ENCODE measurements around the gene GNPDA2. TPM values are rescaled to one million over a fixed set of nuclear protein-coding genes. Genes with fewer than 3 reads are reported as not detected.

Gene GNPDA2
- total and polyA plus RNA-seq, 9 of the 15 experiments (the other 6 are each of a cell fraction or from before 2014, with no cell fraction given), result 10.6 to 20.4 (median 13.0) TPM

GRCh38 chr4:44652002-44652401 lies 74.4 kb downstream of the GNPDA2 start:
- ATAC-seq (no peak), FAIRE-seq (no peak), DNase-seq (ENCODE audit: extremely low read depth in 1 of 4, low spot score in 3 of 4) (no peak)
- intact Hi-C loops (cut with micrococcal nuclease) (no loop called here), in situ Hi-C loops (cut with MboI) (no loop called here)
- H3K9me1 ChIP-seq (ENCODE audit: control insufficient read depth, insufficient read depth, low read length), result no peaks in the 10 kb centered on the region
- no peak overlapping the region for H3K4me3 ChIP-seq
- H3K36me3 ChIP-seq (ENCODE audit: control insufficient read depth, insufficient read depth, low read length), result no peaks in the 10 kb centered on the region
- POLR2A ChIA-PET, result no interaction called here
- H3K4me2 ChIP-seq (ENCODE audit: insufficient read depth, low read length), result no peak overlapping the region
- no peaks in the 10 kb centered on the region for H3K27me3 ChIP-seq (ENCODE audit: control insufficient read depth in 2 of 2, insufficient read depth in 2 of 2, low read length in 2 of 2)
- TF ChIP-seq MAX (CRISPR knock-in tag; IDR thresholded peaks at IDR 0.05) (no peak), PHF21A (IDR thresholded peaks at IDR 0.05; ENCODE audit: borderline replicate concordance, low read depth) (no peak), ZNF696 (CRISPR knock-in tag; conservative IDR thresholded peaks at IDR 0.05) (no peak), CBX1 (IDR thresholded peaks at IDR 0.05; ENCODE audit: low read depth) (no peak), MYBL2 (IDR thresholded peaks at IDR 0.05; ENCODE audit: low read depth) (no peak), MYBL2 (CRISPR knock-in tag; IDR thresholded peaks at IDR 0.05; ENCODE audit: borderline replicate concordance) (no peak), NEUROD1 (IDR thresholded peaks at IDR 0.05; ENCODE audit: borderline replicate concordance, low read depth, low read length, partially characterized antibody) (no peak), ZNF431 (CRISPR knock-in tag; IDR thresholded peaks at IDR 0.05) (no peak), ARHGAP35 (IDR thresholded peaks at IDR 0.05; ENCODE audit: partially characterized antibody) (no peak)
- TF ChIP-seq, protein P1, sequence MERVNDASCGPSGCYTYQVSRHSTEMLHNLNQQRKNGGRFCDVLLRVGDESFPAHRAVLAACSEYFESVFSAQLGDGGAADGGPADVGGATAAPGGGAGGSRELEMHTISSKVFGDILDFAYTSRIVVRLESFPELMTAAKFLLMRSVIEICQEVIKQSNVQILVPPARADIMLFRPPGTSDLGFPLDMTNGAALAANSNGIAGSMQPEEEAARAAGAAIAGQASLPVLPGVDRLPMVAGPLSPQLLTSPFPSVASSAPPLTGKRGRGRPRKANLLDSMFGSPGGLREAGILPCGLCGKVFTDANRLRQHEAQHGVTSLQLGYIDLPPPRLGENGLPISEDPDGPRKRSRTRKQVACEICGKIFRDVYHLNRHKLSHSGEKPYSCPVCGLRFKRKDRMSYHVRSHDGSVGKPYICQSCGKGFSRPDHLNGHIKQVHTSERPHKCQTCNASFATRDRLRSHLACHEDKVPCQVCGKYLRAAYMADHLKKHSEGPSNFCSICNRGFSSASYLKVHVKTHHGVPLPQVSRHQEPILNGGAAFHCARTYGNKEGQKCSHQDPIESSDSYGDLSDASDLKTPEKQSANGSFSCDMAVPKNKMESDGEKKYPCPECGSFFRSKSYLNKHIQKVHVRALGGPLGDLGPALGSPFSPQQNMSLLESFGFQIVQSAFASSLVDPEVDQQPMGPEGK (CRISPR knock-in tag; IDR thresholded peaks at IDR 0.05; ENCODE audit: borderline replicate concordance), result no peak
- TF ChIP-seq, protein P2, sequence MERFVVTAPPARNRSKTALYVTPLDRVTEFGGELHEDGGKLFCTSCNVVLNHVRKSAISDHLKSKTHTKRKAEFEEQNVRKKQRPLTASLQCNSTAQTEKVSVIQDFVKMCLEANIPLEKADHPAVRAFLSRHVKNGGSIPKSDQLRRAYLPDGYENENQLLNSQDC (CRISPR knock-in tag; IDR thresholded peaks at IDR 0.05), result no peak
- TF ChIP-seq, protein P3, sequence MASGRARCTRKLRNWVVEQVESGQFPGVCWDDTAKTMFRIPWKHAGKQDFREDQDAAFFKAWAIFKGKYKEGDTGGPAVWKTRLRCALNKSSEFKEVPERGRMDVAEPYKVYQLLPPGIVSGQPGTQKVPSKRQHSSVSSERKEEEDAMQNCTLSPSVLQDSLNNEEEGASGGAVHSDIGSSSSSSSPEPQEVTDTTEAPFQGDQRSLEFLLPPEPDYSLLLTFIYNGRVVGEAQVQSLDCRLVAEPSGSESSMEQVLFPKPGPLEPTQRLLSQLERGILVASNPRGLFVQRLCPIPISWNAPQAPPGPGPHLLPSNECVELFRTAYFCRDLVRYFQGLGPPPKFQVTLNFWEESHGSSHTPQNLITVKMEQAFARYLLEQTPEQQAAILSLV (tag; IDR thresholded peaks at IDR 0.05), result no peak
- WGBS (ENCODE audit: insufficient coverage, low coverage, missing lambda C conversion rate), result 0% methylated on average over 1 of the region's 1 CpG
- H3K9me3 ChIP-seq (replicated peaks; ENCODE audit: control insufficient read depth, insufficient read depth, low read depth, low read length), result no peaks in the 10 kb centered on the region
- BruUV-seq (replicated peaks), result no TSS peak
- H4K20me1 ChIP-seq (replicated peaks; ENCODE audit: control insufficient read depth, insufficient read depth, low read length), result no peaks in the 10 kb centered on the region
- H3K4me1 ChIP-seq (replicated peaks in 1 of 2; ENCODE audit: control insufficient read depth in 2 of 2, insufficient read depth in 2 of 2, low read length in 2 of 2), result no peaks in the 10 kb centered on the region
- H3K27ac ChIP-seq (ENCODE audit: extremely low read depth, low read depth, low read length), result no peak overlapping the region
- CTCF ChIA-PET (ENCODE audit: low intra/inter-chr PET ratio), result no interaction called here
- no peaks in the 10 kb centered on the region for H3K79me2 ChIP-seq (ENCODE audit: control insufficient read depth, insufficient read depth, low read length)
- H3K9ac ChIP-seq (ENCODE audit: insufficient read depth in 1 of 2, low read depth in 2 of 2, low read length in 2 of 2), result no peak overlapping the region
- H2AFZ ChIP-seq (ENCODE audit: low read depth, low read length), result no peak overlapping the region

Measured in K562 (cell line).